GM21423 (cell line): ENCODE data around the gene TMPRSS3.

Experiments used
- ATAC-seq: cut with Tn5 transposase; IDR thresholded peaks from one replicate; pipeline ENCODE4 v1.9.1; 2021; ENCODE audit warnings: mild to moderate bottlenecking, moderate library complexity; ENCODE audit not compliant: unreplicated experiment

TMPRSS3 gene

DNA sequence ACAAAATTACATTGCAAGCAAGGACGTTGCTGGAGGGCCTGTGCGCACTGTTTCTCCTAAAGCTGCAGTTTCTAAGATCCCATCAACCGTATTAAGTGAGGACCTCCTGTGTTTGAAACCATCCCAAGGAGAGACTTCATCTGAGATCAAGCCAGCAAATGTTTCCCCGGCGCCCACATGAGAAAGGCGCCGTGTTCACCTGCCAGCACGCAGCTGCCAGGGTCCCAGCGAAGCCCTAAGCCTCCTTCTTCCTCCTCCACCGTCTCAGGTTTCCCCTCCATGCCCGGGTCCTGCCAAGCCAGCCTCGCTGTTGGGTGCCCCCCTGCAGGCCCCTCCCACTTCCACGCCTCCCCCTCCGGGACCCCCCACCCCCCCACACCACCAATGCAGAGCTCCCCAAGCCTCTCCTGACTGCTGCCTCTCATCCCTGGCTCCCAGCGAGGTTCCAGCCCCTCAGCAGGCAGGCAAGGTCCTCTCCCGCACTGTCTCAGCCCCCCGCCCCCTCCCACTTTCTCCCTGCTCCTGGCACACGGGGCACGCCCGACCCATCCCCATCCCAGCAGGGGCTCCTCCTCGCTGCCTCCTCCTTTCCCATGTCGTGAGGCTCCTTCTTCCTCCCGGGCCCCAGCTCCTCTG lies 20.9 kb downstream of the TMPRSS3 start:
- no peak for ATAC-seq

DNA sequence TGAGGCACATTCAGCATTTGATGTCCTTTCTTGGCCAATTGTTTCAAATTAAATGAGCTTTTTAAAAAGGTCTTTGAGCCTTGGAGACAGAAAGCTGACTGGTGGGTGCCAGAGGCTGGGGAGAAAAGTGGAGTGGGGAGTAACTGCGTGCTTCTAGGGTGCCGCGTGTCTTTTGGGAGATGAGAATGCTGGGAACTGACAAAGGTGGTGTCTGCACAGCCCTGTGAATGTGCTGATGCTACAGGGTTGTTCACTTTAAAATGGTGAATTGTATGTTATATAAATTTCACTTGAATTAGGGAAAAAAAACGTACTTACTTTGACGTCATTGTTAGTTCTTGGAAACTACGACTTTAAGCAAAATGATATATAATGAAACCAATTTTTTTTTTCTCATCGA lies 21.4 kb downstream of the TMPRSS3 start:
- ATAC-seq: no peak

DNA sequence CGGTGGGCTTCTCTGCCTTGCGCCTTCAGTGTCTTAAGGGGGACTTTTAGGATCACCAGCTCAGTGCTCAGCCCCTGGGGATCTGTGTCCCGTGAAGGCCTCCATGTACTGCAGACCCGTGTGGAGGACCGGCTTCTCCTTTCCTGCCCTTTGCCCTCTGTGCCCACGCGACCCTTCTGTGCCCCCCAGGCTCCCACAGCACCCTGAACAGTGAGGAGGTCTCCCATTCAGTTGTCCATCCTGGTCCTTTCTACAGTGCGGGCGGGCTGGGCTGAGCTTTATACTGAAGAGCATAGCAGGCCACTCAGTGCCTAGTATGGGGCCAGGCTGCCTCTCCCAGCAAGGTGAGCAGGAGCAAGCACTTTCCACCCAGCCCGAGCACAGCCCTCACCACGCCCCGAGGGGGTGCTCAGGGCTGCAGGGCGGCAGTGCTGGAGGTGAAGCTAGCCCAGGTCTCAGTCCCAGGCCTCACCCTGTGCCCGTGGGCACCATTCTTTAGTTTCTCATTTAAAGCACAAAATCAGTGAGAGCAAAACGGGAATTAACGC lies 21.9 kb downstream of the TMPRSS3 start:
- no peak for ATAC-seq

DNA sequence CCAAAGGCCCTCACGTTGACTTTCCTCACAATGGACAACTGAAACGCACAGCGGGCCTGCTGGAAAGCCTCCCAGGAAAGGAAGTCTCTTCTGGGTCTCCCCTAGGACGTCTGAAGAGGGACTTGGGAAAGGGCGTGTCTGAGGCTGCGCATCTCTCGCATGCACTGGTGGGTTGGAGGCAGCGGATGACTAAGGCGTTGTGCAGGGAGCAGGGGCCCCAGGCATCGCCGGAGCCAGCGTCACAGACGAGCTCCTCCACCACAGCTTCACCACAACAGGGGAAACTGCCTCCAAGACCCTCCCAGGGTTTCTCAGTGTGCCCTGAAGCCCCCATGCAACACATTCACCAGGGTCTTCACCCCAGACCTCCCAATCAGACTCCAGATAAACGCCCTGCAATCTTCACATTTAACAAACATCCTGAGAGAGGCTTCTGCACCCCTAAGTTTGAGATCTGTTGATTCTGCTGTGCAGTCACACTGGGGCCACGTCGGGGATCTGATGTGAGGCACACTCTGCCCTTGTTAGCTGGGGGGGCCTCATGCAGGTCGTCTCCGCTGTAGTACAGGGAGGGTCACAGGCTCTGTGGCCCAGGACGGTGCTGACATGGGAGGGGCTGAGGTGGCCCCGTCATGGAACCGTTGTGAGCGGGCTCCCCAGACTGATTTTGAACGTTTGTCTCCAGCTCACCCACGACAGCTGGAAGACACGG lies 22.5 kb downstream of the TMPRSS3 start:
- no peak for ATAC-seq

DNA sequence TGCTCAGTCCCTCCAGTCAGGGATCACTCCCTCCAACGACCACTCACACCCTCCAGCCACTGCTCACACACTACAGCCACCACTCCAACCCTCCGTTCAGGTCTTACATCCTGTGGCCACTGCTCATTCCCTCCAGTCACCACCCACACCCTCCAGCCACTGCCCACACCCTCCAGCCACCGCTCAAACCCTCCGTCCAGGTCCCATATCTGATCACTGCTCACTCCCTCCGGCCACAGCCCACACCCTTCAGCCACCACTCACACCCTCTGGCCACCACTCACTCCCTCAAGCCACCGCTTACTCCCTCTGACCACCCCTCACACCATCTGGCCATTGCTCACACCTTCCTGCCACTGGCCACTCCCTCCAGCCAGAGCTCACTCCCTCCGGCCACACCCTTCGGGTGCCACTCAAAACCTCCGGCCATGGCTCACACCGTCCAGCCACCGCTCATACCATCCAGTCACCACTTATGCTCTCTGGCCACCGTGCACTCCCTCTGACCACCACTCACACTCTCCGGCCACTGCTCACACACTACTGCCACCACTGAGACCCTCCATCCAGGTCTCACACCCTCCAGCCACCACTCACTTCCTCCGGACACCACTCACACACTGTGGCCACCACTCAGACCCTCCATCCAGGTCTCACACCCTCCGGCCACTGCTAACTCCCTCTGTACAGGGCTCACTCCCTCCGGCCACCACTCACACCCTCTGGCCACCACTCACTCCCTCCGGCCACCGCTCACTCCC lies 24.8 kb downstream of the TMPRSS3 start:
- no peak for ATAC-seq

DNA sequence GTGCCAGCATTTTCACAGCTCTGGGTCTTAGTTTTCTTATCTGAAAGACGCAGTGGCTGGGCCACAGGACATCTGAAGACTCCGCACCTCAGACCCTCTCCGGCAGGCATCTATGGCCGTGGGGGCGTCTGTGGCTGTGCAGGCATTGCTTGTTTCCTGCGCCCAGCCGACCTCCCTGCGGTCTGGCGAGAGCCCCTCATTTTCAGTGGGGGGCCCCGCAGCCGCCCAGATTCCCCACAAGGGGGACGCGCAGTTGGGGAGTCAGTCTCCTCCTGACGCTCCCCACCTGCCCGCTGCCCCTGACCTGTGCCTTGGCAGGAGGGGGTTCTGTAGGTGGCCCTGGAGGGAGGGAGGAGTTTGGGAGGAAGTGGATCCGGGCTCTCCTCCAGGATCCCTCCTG lies 26.0 kb downstream of the TMPRSS3 start:
- no peak for ATAC-seq

DNA sequence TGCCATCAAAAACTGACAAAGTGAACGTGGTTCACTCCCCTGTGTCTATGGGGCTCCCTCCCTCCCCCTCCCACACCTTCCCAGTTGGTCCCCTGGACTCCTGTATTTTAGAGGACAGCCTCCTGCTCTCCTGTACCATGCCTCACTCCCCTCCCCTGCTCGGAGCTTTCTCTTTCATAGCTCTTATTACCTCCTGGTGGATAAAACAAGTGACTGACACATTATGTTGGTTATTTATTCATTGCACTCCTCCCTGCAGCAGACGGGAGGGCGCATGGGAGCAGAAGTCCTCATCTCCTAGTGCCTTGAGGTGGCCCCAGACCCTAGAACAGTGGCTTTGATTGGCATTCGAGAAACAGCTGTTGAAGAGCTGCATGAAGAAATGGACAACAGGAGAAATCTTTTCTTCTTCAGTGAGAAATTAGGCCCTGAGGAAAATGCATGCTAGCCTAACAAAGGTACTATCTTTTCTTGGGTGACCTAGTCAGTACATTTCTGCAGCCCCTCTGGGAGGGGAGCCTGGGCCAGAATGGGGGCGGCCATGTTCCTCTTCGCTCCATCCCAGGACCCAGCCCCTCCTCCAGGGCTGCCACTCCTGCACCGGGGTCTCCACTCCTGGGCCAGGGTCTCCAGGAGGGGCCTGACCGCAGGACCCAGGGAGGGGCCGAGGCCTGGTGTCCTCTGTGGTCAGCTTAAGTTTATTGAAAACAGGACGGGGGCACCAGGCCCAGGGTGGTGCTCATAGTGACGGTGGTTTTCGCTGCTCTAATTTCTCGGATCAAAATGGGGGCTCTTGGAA lies 28.3 kb downstream of the TMPRSS3 start:
- no peak for ATAC-seq

DNA sequence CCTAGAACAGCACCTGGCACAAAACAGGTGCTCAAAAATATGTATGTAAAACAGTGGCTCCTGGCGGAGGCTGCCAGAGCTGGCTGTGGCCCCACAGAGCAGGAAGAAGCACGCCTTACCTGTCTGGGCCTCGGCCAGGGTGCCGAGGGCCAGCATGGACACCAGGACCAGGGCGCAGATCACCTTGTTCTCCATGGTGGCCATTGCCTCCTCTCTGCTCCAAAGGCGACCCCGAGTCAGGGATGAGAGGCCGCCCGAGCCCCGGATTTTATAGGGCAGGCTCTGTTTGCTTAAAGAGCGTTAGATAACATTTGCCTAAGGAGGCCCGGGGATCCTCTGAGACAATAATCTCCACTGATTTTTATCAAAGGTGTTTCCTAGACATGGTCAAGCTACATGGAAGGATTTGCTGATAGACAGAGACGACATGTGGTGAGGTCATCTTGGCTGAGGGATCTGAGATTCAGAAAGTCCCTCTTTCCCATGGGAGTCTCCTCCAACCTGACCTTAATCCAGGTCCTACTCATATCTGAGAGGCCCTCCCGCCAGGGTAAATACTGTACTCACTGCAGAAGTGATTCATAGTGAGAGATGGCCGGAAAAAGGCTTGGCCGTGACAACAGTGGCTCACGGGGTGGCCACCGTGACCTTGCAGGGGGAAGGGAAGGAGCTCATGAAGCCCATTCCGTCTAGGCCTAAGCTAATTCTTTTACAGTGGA lies 29.4 kb downstream of the TMPRSS3 start, which contains the start of gene TFF1:
TFF1 (minus strand) TSS at position 244 of the 719 bp plus-strand sequence; CDS start at position 204, 40 bp downstream.
- ATAC-seq: no peak

DNA sequence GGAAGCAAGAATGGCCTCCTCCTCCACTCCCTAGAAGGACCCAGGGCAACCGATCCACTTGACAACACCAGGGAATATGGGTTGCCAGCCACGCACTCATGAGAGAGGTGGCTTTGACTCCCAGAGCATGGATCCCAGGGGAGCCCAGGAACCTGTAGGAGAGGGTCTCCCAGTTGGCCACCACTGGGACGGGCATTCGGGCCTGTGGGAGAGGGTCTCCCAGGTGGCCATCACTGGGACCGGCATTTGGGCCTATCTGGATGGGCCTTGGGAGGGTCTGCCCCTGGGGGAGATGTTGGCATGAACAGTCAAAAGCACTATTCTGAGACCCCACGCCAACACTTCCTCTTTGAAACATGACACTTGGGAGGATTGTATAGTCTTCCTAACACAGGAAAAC lies 30.1 kb downstream of the TMPRSS3 start:
- ATAC-seq: no peak

DNA sequence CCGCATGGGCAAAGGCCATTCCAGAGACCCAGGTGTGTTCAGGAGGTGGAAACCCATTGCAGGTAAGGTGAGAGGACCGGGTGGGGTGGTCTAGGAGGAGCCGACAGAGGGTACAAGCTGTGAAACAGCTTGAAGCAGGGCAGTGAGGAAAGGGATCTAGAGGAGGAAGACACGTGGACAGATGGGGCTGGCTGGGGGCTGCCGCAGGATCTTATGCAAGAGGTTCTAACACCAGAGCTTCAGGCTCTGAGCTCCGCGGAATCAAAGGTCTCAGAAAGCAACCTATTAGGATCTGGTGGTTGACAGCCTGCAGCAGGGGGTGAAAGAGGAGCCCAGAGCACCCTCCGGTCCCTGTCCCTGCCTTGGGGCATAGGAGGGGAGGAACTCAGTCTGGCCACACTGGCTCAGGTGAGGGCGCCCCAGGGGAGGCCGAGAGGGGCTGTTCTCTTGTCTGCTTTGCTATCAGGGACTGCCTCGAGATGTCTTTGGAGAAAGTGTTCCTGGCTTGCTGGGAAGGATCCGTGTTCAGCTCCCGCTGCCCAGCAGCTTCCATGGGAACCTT lies 31.5 kb downstream of the TMPRSS3 start:
- no peak for ATAC-seq

DNA sequence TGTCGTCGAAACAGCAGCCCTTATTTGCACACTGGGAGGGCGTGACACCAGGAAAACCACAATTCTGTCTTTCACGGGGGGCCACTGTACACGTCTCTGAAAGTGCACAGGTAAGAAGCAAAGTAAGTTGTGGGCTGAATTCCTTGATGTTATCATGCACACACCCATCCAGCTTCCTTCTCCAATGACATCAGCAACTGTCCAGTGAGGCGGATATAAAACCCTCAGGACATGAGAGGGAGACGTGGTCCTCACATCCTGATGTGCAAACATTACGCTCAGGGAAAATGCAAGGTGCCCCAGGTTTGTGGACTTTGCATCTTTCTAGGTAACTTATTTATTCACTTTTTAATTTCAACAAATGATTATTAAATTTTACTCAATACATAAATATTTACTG lies 32.5 kb downstream of the TMPRSS3 start:
- no peak for ATAC-seq

DNA sequence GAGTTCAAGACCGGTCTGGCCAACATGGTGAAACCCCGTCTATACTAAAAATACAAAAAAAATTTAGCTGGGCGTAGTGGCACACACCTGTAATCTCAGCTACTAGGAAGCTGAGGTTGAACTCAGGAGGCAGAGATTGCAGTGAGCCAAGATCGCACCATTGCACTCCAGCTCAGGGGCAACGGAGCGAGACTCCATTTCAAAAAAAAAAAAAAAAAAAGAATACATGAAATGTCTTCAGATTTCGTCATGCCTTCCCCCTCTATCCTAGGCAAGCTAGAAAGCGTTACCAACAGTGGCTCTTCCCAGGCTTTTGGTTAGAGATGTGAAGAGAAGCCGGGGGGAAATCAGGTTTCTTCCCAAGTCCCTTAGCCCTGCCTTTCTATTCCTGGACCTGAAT lies 33.2 kb downstream of the TMPRSS3 start:
- no peak for ATAC-seq

DNA sequence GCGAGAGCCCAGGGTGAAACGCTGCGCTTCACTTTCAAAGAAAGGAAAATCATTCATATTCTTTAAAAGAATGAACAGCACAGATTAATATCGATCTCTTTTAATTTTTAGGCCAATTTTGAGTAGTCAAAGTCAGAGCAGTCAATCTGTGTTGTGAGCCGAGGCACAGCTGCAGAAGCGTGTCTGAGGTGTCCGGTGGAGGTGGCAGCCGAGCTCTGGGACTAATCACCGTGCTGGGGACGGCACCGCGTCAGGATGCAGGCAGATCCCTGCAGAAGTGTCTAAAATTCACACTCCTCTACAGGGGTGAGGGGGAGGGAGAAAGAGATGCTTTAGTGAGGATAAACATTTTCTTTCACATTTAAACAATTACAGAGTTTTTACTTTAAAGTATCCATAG lies 33.7 kb downstream of the TMPRSS3 start:
- no peak for ATAC-seq

DNA sequence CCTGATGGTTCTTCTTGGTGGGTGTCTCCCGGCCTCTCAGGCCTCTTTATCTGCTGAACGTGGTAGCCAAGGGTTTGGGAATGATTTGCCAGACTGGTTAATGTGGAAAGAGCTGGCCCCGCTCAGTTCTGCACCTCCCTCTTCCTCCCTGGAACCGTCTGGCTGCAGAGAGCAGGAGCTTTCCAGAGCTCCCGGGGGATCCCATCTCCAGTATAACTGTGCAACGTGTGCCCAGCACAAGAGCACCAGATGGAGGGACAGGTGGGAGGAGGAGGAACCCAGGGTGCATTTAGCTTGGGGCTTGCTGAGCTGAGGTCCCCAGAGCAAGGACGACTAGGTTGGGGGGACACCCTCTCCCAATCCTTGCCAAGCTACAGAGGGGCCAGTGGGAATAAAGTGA lies 34.6 kb downstream of the TMPRSS3 start:
- ATAC-seq: no peak

DNA sequence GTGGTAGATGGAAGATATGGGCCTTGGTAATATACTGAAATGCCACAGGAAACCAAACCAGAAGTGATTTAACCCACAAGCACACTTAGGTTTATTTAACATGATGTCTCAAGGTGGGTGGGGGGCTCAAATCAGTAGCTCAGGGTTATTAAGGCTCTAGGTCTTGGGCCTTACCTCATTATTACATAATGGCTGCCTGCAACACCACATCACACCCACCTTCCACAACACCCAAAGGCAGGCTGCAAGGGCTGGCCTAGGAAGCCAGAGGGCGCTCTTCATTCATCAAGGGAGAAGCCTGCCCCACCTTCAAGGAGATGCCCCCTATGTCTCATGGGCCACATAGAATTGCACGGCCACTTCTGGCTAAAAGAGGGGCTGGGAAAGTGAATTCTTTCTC lies 35.5 kb downstream of the TMPRSS3 start:
- ATAC-seq: no peak

DNA sequence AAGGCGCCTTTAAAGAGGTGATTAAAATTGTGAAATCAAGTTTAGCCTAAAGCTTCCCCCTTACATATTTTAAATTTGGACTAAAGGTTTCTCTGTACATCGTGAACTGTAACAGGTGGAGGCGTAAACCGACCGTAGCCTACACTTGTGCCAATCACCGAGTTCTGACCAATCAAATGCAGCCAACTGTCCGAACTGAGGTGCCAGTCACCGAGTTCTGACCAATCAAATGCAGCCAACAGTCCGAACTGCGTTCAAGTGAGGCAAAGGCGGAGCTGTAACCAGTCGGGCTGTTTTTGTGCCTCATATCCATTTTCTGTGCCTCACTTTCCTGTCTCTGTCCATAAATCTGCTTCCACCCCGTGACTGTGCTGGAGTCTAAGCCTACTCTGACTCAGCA lies 36.9 kb downstream of the TMPRSS3 start:
- no peak for ATAC-seq

DNA sequence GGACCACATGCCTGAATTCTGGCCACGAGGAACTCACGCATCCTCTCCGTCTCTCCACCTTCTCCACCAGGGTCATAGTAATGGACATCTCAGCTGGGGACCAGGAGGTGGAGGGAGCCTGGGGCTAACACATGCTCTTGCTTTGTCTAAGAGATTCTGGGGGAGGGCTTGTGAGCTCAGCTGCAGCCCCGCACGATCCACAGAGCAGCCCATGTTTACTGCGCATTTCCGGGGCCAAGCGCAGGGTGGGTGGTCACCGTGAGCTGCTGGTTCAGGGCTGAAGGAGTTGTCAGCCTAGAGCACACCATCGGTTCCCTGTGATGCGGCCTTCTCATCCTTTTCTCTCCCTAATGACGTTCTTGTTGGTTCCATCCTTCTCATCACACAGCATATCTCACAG lies 37.6 kb downstream of the TMPRSS3 start:
- ATAC-seq: no peak

DNA sequence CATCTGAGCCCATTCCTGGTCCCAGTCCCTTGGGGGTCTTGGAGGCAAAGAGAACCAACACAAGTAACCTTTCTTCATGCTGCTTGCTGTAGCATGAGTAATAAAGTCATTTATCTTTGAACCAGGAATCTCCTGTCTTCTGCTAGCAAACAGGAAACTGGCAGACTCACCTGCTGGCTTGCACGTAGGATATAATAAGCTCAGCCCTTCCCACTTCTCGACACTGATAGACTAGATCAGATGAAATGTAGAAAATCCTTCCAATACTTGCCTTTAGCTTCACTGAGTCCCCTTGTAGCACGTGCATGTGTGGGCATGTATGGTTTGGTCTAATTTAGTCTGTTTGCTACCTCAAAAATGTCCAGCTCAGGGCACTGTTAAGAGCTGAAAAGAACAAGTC lies 38.5 kb downstream of the TMPRSS3 start:
- no peak for ATAC-seq

DNA sequence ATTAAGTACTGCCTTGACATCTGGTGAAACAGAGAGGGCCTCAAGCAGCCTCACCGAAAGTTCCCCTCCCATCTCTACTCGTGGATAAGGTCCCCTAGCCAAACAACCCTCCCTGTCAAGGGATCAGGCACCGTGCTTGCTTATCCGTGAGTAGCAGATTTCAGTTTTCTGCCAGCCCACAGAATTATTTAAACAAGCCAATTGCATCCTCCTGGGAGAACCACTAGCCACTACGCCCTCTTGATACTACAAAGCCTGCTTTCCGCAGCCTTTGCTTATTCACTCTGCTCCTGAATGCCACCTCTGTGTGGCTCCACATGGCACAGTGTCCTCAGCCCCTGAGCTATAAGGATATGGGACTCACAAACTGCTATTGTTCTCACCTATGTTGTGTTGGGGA lies 39.2 kb downstream of the TMPRSS3 start:
- no peak for ATAC-seq

DNA sequence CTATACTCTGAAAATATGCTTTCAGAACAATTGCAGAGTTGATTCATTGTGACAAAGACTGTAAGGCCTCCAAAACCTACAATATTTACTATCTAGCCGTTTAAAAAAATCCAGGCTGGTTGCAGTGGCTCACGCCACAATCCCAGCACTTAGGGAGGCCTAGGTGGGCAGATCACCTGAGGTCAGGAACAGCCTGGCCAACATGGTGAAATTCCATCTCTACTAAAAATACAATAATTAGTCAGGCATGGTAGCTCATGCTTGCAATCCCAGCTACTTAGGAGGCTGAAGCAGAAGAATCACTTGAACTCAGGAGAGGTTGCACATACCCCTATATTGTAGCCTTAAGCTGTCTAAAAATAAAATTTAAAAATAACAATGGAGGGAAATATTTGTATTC lies 39.8 kb downstream of the TMPRSS3 start:
- no peak for ATAC-seq
